CD14-positive monocyte (primary cell): ENCODE data around the gene SIPA1. TPM values are rescaled to one million over a fixed set of nuclear protein-coding genes. Genes with fewer than 3 reads are reported as not detected.

ENCODE experiments used
- DNase-seq, 3 donors: peaks; one replicate each; pipeline ENCODE4 v3.0.0-alpha.2; 2011 to 2022
- H2AFZ ChIP-seq: 2 replicates; pipeline ENCODE4 v1.6.0; 2012; ENCODE audit warnings: mild to moderate bottlenecking, low read depth, low read length, inconsistent platforms; ENCODE audit not compliant: insufficient read depth, poor library complexity, severe bottlenecking
- H3K27ac ChIP-seq, 2 donors: 1 replicate in 1 of 2; 2 replicates in 1 of 2; pipeline ENCODE4 v1.5.1; 2012 to 2013; ENCODE audit warnings: low read length in 2 of 2, control low read depth in 1 of 2, inconsistent platforms in 1 of 2, low read depth in 1 of 2, mild to moderate bottlenecking in 1 of 2
- H3K27me3 ChIP-seq, 2 donors: one replicate each; pipeline versions ENCODE4 v1.6.0 to v1.6.1; 2011 to 2013; ENCODE audit warnings: low read length in 2 of 2; ENCODE audit not compliant: control insufficient read depth in 2 of 2, insufficient read depth in 2 of 2
- H3K36me3 ChIP-seq, 2 donors: replicated peaks in 1 of 2; 1 replicate in 1 of 2; 2 replicates in 1 of 2; pipeline versions ENCODE4 v1.5.1 to v1.6.1; 2012 to 2013; ENCODE audit warnings: low read length in 2 of 2, control low read depth in 1 of 2, inconsistent platforms in 1 of 2, mild to moderate bottlenecking in 1 of 2; ENCODE audit not compliant: insufficient read depth in 2 of 2, control insufficient read depth in 1 of 2
- H3K4me1 ChIP-seq, 2 donors: 1 replicate in 1 of 2; 2 replicates in 1 of 2; pipeline versions ENCODE4 v1.5.1 to v1.6.1; 2012 to 2013; ENCODE audit warnings: low read length in 2 of 2, control low read depth in 1 of 2, inconsistent platforms in 1 of 2, mild to moderate bottlenecking in 1 of 2, moderate library complexity in 1 of 2; ENCODE audit not compliant: insufficient read depth in 2 of 2, control insufficient read depth in 1 of 2
- H3K4me2 ChIP-seq: replicated peaks from 2 replicates; pipeline ENCODE3; 2012; ENCODE audit warnings: low read length, moderate library complexity, mild to moderate bottlenecking; ENCODE audit not compliant: poor library complexity, severe bottlenecking; ENCODE audit errors: extremely low read depth
- H3K4me3 ChIP-seq, 3 experiments: fragments of 200-600 bp in 1 of 3; sonication (generic) in 1 of 3; replicated peaks in 1 of 3; 1 replicate in 2 of 3; 2 replicates in 1 of 3; pipeline ENCODE4 v1.5.1; 2011 to 2013; ENCODE audit warnings: low read length in 3 of 3, mild to moderate bottlenecking in 3 of 3, control low read depth in 2 of 3, low read depth in 2 of 3, inconsistent platforms in 1 of 3, moderate library complexity in 1 of 3
- H3K79me2 ChIP-seq: 2 replicates; pipeline ENCODE4 v1.6.0; 2012; ENCODE audit warnings: mild to moderate bottlenecking, control low read depth, inconsistent platforms, low read length, moderate library complexity; ENCODE audit not compliant: insufficient read depth
- H3K9ac ChIP-seq: 2 replicates; pipeline ENCODE4 v1.6.0; 2017; ENCODE audit warnings: low read length, mild to moderate bottlenecking; ENCODE audit not compliant: insufficient read depth, poor library complexity, severe bottlenecking
- H3K9me3 ChIP-seq, 2 donors: replicated peaks in 1 of 2; 1 replicate in 1 of 2; 2 replicates in 1 of 2; pipeline versions ENCODE4 v1.5.1 to v1.6.1; 2012 to 2013; ENCODE audit warnings: low read length in 2 of 2, control low read depth in 1 of 2; ENCODE audit not compliant: control insufficient read depth in 1 of 2, insufficient read depth in 1 of 2
- H4K20me1 ChIP-seq: 2 replicates; pipeline ENCODE4 v1.6.0; 2012; ENCODE audit warnings: mild to moderate bottlenecking, low read length, control low read depth, moderate library complexity; ENCODE audit not compliant: insufficient read depth
- H3K27ac Mint-ChIP-seq, 7 donors: one replicate each; pipeline ENCODE4 v1.8.0; 2020; ENCODE audit warnings: mild to moderate bottlenecking in 7 of 7, mixed read lengths in 7 of 7, moderate library complexity in 6 of 7, inconsistent platforms in 2 of 7
- H3K27me3 Mint-ChIP-seq, 3 donors: one replicate each; pipeline ENCODE4 v1.8.0; 2021 to 2022; ENCODE audit warnings: low read depth in 3 of 3, mild to moderate bottlenecking in 3 of 3, mixed read lengths in 3 of 3, moderate library complexity in 3 of 3, inconsistent platforms in 1 of 3
- H3K36me3 Mint-ChIP-seq, 2 donors: one replicate each; pipeline ENCODE4 v1.8.0; 2020; ENCODE audit warnings: mixed read lengths in 2 of 2, inconsistent platforms in 1 of 2, mild to moderate bottlenecking in 1 of 2
- H3K4me1 Mint-ChIP-seq: one replicate; pipeline ENCODE4 v1.8.0; 2020; ENCODE audit warnings: mild to moderate bottlenecking, mixed read lengths
- H3K4me3 Mint-ChIP-seq, 2 donors: one replicate each; pipeline ENCODE4 v1.8.0; 2020; ENCODE audit warnings: mild to moderate bottlenecking in 2 of 2, mixed read lengths in 2 of 2, moderate library complexity in 1 of 2
- H3K9me3 Mint-ChIP-seq, 7 donors: one replicate each; pipeline ENCODE4 v1.8.0; 2020 to 2022; ENCODE audit warnings: mixed read lengths in 7 of 7, mild to moderate bottlenecking in 6 of 7, moderate library complexity in 6 of 7, inconsistent platforms in 2 of 7
- CTCF ChIP-seq: fragments of 200-600 bp; IDR thresholded peaks from one replicate; pipeline ENCODE4 v1.8.0; 2022; ENCODE audit warnings: antibody characterized with exemption, mild to moderate bottlenecking
- WGBS: methylation state at CpG from one replicate; pipeline ENCODE4 v1.1.5; 2013; ENCODE audit warnings: missing lambda C conversion rate; ENCODE audit not compliant: insufficient coverage; 5-methylcytosine and 5-hydroxymethylcytosine counted together
- intact Hi-C, 2 donors: fragments of 100-400 bp; cut with micrococcal nuclease; formaldehyde crosslinking; loops; one replicate each; pipeline versions ENCODE4 v1.15.0 to v1.15.1; 2023
- polyA plus RNA-seq, 3 donors: library from polyadenylated mRNA; depleted of rRNA in 1 of 3; unstranded in 2 of 3; stranded (reverse) in 1 of 3; fragments of 300-500 nt in 2 of 3; fragments of >200 nt in 1 of 3; fragmentation: Illumina TruSeq in 2 of 3; gene quantifications; 1 replicate in 2 of 3; 2 replicates in 1 of 3; pipeline ENCODE4 v1.2.3, GENCODE V29; 2012 to 2021

The SIPA1 gene
- polyA plus RNA-seq, 3 donors: 83.4 to 110 (median 86.5) TPM

- H2AFZ ChIP-seq: no peak overlapping the region
- no peaks in the 10 kb centered on the region for H3K27me3 Mint-ChIP-seq
- H3K9me3 ChIP-seq: no peaks in the 10 kb centered on the region
- no peak overlapping the region for H3K9ac ChIP-seq
- peaks cover 43% of the 10 kb centered on the region for H3K79me2 ChIP-seq
- no peaks in the 10 kb centered on the region for H3K9me3 Mint-ChIP-seq
- H3K4me3 Mint-ChIP-seq: no peak overlapping the region
- no peaks in the 10 kb centered on the region for H3K27me3 ChIP-seq
- H4K20me1 ChIP-seq: peaks cover 85% of the 10 kb centered on the region
- intact Hi-C loops: loop anchor here (10.0 kb wide), 3 partner anchors 83 to 373 kb away; no protein-coding TSS in a partner anchor
- no peak overlapping the region for H3K27ac Mint-ChIP-seq
- WGBS: 96% methylated on average over 12 of the region's 14 CpGs
- no peak overlapping the region for H3K27ac ChIP-seq
- H3K4me2 ChIP-seq: no peak overlapping the region
- H3K4me3 ChIP-seq: no peak overlapping the region
- peaks cover 16% of the 10 kb centered on the region for H3K4me1 Mint-ChIP-seq
- H3K4me1 ChIP-seq: peaks cover 11 to 16% of the 10 kb centered on the region in 2 donors
- peaks cover 59 to 96% of the 10 kb centered on the region in 2 donors for H3K36me3 Mint-ChIP-seq
- DNase-seq: no peak
- TF ChIP-seq CTCF: no peak
- H3K36me3 ChIP-seq: peaks cover 89 to 91% of the 10 kb centered on the region in 2 donors
Observed at GRCh38 chr11:65621460-65621859, 16.4 kb upstream of the SIPA1 start.

GRCh38 chr11:65622011-65622410 lies 15.9 kb upstream of the SIPA1 start:
- H3K4me3 ChIP-seq: no peak overlapping the region
- H3K27me3 Mint-ChIP-seq: no peaks in the 10 kb centered on the region
- peaks cover 40% of the 10 kb centered on the region for H3K79me2 ChIP-seq

More at GRCh38 chr11:65622011-65622410, 15.9 kb upstream of the SIPA1 start:
- 97% methylated on average over 16 of the region's 16 CpGs for WGBS
- Histone ChIP-seq H4K20me1 (peaks cover 81% of the 10 kb centered on the region), H3K36me3 (peaks cover 92 to 93% of the 10 kb centered on the region in 2 donors), H2AFZ (no peak overlapping the region), H3K27me3 (no peaks in the 10 kb centered on the region), H3K9me3 (no peaks in the 10 kb centered on the region), H3K4me1 (peaks cover 5 to 11% of the 10 kb centered on the region in 2 donors), H3K9ac (no peak overlapping the region), H3K27ac (no peak overlapping the region), H3K4me2 (no peak overlapping the region)
- Mint-ChIP-seq H3K4me3 (no peak overlapping the region), H3K9me3 (no peaks in the 10 kb centered on the region), H3K4me1 (peaks cover 10% of the 10 kb centered on the region), H3K27ac (peak overlapping the region in 1 of 7 donors; percentile 21), H3K36me3 (peaks cover 61 to 96% of the 10 kb centered on the region in 2 donors)
- DNase-seq: no peak
- intact Hi-C loops: loop anchor here (10.0 kb wide), 3 partner anchors 83 to 373 kb away; no protein-coding TSS in a partner anchor
- TF ChIP-seq CTCF: no peak
